ENCODE results near the gene ZFHX3.

Gene ZFHX3

GRCh38 chr16:73040136-73040535, 7.8 kb downstream of the ZFHX3 start:
- no peak overlapping the region for H3K4me3 ChIP-seq (ENCODE audit: low read depth in 1 of 2, low read length in 1 of 2)
- no peaks in the 10 kb centered on the region for H3K4me1 ChIP-seq (ENCODE audit: control insufficient read depth in 1 of 2, insufficient read depth in 1 of 2, low read depth in 1 of 2, low read length in 1 of 2)
- no peak overlapping the region for H3K27ac ChIP-seq
- no peaks in the 10 kb centered on the region for H3K36me3 ChIP-seq
- no peaks in the 10 kb centered on the region for H3K9me3 ChIP-seq
- no peak for TF ChIP-seq CTCF (IDR thresholded peaks at IDR 0.05)
- peaks cover 53% of the 10 kb centered on the region for H3K27me3 ChIP-seq

GRCh38 chr16:73037845-73038570, 9.9 kb downstream of the ZFHX3 start:
- no peaks in the 10 kb centered on the region for H3K9me3 ChIP-seq
- no peak overlapping the region for H3K4me3 ChIP-seq (ENCODE audit: low read depth in 1 of 2, low read length in 1 of 2)
- peaks cover 62% of the 10 kb centered on the region for H3K27me3 ChIP-seq
- H3K36me3 ChIP-seq: no peaks in the 10 kb centered on the region
- H3K4me1 ChIP-seq (ENCODE audit: control insufficient read depth in 1 of 2, insufficient read depth in 1 of 2, low read depth in 1 of 2, low read length in 1 of 2): no peaks in the 10 kb centered on the region
- H3K27ac ChIP-seq: no peak overlapping the region
- TF ChIP-seq CTCF (IDR thresholded peaks at IDR 0.05): no peak

- no peaks in the 10 kb centered on the region for H3K36me3 ChIP-seq
- TF ChIP-seq CTCF (IDR thresholded peaks at IDR 0.05): no peak
- H3K4me1 ChIP-seq (ENCODE audit: control insufficient read depth in 1 of 2, insufficient read depth in 1 of 2, low read depth in 1 of 2, low read length in 1 of 2): no peaks in the 10 kb centered on the region
- peaks cover 62% of the 10 kb centered on the region for H3K27me3 ChIP-seq
- H3K9me3 ChIP-seq: no peaks in the 10 kb centered on the region
- no peak overlapping the region for H3K4me3 ChIP-seq (ENCODE audit: low read depth in 1 of 2, low read length in 1 of 2)
- no peak overlapping the region for H3K27ac ChIP-seq
These were observed 10.6 kb downstream of the ZFHX3 start for GRCh38 chr16:73037331-73037745.

GRCh38 chr16:73036074-73036826, 11.7 kb downstream of the ZFHX3 start:
- H3K4me3 ChIP-seq (ENCODE audit: low read depth in 1 of 2, low read length in 1 of 2): no peak overlapping the region
- H3K27me3 ChIP-seq: peaks cover 72% of the 10 kb centered on the region
- no peaks in the 10 kb centered on the region for H3K36me3 ChIP-seq
- H3K27ac ChIP-seq: no peak overlapping the region
- no peaks in the 10 kb centered on the region for H3K9me3 ChIP-seq
- TF ChIP-seq CTCF (IDR thresholded peaks at IDR 0.05): no peak
- H3K4me1 ChIP-seq (ENCODE audit: control insufficient read depth in 1 of 2, insufficient read depth in 1 of 2, low read depth in 1 of 2, low read length in 1 of 2): no peaks in the 10 kb centered on the region

- Histone ChIP-seq H3K36me3 (no peaks in the 10 kb centered on the region), H3K9me3 (no peaks in the 10 kb centered on the region), H3K27ac (no peak overlapping the region), H3K4me3 (ENCODE audit: low read depth in 1 of 2, low read length in 1 of 2) (no peak overlapping the region), H3K4me1 (ENCODE audit: control insufficient read depth in 1 of 2, insufficient read depth in 1 of 2, low read depth in 1 of 2, low read length in 1 of 2) (no peaks in the 10 kb centered on the region), H3K27me3 (peaks cover 87% of the 10 kb centered on the region)
- TF ChIP-seq CTCF (IDR thresholded peaks at IDR 0.05): no peak
These were observed 13.6 kb downstream of the ZFHX3 start for GRCh38 chr16:73034374-73034773.
